HG02623 (cell line): ENCODE measurements around the gene MYO16.
"Not testable (repeated sequence)": the region's sequence is repeated elsewhere in the genome, so short reads cannot be mapped to it uniquely, and the experiment has no call there.

Experiments
- ATAC-seq: cut with Tn5 transposase; IDR thresholded peaks from one replicate; pipeline ENCODE4 v1.9.1; 2021; ENCODE audit warnings: moderate library complexity; ENCODE audit not compliant: unreplicated experiment

The MYO16 gene

DNA sequence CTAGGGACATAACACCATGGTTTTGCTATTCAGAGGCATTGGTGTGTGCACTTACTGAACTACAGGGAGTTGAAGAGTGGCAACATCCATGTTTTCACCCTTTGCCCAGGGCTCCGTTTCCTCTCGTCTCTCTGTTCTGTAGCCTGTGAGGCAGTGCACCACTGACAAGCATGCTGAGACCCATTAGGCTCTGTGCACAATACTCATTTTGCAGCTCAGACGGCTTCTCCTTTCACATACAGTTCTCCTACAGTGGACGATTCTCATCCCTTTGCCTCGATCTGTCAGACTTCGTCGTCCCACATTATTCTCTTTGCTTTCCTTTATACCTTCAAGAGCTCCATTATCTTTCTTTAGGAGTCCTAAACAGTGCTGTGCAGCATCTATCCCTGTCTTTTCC is 403.7 kb downstream of the MYO16 start:
- no peak for ATAC-seq

DNA sequence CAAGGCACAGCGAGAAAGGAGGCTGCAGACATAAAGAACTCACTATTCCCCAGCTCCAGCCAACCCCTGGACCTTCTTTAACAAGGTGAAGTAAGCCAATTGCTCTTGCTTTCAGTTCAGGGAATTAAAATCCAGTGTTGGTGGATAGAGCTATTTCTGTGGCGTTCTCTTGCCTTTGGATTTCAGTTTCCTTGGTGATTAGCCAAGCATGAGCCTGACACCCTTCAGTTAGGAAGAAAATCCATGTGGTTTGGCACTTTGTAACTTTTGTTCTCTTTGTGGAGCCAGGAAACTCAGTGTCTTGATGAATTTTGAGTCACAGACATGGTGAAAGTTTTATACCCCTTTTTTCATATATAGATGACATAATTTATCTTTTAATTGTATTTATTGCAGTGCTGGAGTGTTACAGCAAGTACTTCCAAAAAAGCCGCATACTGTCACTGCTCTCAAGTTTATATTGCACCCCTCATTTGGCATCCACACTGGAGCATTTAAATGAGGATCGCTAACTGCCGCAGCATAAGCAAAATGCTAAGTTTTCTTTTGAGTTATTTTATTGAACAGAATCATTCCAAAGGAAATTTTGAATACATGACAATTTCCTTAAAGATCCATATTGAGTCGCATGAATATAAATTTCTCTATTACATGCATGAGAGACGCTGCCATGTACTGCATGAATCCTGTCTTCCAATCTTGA is 406.8 kb downstream of the MYO16 start:
- no peak for ATAC-seq

DNA sequence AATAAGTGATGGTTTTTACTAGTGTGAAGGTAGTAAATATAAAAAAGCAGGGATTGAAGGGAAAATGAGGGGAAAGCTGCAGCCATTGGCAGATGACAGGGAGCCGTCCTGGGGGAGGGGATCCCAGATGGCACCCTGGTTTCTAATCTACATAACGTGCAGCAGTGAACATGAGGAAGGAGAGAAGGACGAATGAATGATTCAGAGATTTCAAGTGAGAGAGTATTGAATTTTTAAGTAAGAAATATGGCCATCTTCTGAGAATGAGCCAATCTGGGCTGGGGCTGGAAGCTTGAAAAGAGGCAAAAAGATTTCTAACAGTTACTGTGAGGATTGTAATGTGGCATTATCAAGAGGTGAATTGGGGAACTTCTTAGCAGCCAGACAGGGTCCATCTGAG is 414.2 kb downstream of the MYO16 start:
- ATAC-seq, result no peak

DNA sequence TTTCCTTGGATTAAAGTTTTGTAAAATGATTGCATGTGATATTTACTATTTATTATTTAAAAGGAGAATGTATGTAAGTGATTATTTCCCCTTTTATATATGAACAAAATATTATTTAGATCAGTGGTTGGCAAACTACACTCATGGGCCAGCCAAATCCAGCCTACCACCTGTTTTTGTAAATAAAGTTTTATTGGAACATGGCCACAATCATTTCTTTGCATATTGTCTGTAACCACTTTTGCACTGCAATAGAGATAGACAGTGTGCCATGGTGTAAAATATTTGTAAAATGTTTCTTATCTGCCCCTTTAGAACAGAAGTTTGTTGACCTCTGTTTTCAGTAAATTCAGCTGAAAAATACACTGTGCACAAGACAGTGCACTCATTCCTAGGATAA is 426.4 kb downstream of the MYO16 start:
- no peak for ATAC-seq

DNA sequence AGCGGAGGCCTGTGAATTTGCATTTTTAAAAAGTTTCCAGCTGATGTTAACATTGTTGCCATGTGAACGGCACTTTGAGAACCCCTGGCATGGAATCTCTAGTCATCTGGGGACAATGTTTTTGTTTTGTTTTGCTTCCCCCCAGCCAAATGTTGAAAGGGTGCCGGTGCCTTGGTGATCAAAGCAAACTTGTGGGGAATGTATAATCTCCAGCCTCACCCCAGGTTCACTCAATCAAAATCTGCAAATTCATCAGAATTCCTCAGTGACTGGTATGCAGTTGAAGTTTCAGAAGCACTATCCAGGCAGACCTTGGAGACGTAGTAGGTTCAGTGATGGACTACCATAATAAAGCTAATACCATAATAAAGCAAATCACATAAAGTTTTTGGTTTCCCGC is 428.7 kb downstream of the MYO16 start:
- ATAC-seq, result no peak

DNA sequence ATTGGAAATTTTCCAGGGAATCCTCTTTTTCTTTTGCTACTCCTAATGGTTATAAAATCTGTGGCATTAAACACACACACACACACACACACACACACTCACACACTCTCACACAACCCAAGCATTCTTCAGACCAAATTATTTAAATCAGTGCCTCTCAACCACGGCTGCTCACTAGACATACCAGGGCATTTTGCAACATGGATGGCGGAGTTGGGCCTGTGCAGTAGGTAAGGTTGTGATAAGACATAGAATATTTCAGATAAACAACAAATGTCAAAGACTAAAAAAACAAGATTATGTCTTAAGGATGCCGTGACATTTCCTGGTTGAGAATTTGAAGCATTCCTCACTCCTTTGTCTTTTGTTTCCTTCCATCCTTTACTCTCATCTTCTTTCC is 443.1 kb downstream of the MYO16 start:
- no peak for ATAC-seq

DNA sequence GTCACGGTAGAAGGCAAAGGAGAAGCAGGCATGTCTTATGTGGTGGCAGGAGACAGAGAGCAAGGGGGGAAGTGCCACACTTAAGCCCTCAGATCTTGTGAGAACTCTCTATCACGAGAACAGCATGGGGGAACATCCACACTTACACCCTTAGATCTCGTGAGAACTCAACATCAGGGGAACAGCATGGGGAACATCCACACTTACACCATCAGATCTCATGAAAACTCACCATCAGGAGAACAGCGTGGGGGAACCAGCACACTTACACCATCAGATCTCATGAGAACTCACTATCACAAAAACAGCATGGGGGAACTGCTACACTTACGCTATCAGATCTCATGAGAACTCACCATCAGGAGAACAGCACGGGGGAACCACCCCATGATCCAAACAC is 445.0 kb downstream of the MYO16 start:
- no peak for ATAC-seq

DNA sequence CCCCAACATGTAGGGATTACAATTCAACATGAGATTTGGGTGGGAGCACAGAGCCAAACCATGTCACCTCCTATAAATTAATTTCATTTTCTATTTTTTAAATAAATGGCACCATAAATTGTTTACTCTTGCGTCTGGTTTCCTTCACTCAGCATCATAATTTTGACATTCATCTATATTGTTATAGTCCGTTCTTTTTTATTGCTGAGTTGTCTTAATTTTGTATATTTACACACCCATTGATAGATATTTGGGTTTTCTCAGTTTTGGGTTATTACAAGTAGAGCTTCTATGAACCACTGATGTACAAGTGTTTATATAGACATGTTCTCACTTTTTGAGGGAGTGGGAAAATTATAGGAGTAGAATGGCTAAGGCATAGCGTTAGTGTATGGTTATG is 445.4 kb downstream of the MYO16 start:
- no peak for ATAC-seq

DNA sequence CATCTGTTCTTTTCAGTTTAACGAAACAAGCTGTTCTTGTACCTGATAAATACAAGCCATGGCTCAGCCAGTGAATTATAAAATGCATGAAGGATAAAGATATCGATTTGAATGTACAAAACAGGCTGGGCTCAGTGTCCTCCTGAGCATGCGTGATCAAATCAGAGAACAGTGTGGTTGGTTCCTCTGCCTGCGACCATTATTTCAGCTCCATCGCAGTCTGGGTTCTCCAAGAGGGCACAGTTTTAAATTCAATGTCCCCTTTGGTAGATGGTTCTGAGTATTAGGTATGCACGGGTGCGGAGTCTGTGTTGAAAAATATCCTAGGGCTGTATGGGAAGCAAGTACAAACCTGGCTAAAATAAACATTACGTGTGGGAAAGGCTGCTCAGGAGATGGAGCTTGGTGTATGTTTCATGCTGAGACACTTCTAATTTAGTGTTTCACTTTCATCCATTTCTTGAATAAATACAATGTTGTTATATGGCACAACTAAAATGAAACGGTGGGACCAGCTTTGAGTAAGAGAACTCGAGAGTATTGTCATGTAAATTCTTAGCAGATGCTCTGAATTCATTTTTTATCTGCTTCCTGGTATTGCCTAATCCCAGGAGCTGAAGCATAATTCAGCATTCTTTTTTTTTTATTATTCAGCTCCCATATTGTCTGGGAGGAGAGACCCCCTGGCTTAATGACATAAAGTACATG is 458.7 kb downstream of the MYO16 start:
- ATAC-seq, result no peak

DNA sequence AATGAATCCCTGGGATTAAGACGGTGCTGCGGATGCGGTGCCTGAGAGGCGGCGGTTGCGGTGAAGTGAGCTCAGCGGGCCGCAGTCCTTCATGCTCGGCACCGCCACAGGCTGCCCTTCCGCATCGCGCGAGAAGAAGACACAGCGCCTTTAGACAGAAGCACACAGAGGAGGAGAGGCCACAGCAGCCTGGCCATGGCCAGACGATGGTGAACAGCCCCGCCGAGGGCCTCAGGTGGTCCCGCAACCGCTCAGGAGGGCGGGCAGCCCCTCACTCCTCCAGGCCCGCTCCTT is 459.2 kb downstream of the MYO16 start:
- no peak for ATAC-seq

DNA sequence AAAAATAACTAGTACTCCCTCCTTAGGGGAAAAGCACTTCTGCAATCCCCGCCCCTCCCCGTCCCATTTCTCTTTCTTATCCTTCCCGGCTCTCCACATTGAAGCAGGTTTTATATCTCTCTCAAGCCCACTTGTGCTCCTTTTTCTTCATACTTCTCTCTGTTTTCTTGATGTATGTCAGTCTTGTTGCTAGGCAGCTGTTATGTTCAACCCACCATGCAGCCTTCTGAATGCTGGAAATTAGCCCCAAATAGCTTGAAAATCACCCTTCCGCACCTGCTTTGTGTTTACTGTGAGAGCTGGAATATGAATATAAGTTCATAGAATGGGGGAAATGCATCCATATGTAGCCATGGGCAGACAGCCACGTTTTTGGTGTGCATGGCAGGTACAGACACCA is 461.4 kb downstream of the MYO16 start:
- no peak for ATAC-seq

DNA sequence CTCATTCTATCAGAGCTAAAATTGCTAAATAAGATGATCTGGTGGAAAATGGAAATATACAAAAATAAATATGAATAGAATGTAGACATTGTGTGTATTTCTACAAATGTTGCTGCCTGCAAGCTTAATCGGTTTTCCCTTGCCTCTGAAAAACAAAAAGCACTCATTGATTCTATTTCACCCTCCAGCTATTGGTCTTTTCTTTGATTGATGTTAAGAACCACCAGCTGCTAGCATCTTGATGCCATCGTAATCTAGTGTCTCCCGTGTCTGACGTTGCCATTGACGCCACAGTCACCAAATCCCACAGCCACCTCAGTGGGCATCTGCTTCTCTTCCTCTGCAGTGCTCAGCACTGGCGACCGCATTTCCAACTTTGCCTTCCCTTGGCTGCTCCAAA is 461.8 kb downstream of the MYO16 start:
- ATAC-seq, result no peak

DNA sequence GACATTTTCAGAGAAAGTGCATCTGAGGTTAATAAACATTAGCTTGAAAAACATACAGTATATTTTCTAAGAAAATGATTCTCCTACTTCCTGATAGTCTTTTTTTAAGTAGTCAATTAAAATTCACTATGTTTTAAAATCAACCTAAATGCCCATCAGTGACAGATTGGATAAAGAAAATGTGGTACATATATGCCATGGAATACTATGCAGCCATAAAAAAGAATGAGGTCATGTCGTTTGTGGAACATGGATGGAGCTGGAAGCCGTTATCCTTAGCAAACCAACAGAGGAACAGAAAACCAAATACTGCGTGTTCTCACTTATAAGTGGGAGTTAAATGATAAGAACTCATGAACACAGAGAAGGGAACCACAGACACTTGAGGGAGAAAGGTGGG is 462.8 kb downstream of the MYO16 start:
- ATAC-seq, result not testable (repeated sequence)

DNA sequence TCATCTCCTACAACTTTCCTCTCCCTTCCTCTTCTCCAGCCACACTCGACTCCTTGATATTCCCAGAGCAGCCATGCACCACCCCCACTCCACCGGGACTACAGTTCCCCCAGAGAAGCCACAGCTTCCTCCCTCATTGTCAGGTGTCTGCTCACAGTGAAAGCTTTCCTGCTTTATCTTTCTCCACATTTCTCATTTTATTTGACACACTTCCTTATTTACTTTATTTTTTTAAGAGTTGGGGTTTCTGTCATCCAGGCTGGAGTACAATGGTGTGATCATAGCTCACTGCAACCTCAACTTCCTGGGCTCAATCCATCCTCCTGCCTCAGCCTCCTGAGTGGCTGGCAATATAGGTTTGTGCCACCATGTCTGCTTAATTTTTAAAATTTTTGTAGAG is 464.6 kb downstream of the MYO16 start:
- ATAC-seq, result no peak

DNA sequence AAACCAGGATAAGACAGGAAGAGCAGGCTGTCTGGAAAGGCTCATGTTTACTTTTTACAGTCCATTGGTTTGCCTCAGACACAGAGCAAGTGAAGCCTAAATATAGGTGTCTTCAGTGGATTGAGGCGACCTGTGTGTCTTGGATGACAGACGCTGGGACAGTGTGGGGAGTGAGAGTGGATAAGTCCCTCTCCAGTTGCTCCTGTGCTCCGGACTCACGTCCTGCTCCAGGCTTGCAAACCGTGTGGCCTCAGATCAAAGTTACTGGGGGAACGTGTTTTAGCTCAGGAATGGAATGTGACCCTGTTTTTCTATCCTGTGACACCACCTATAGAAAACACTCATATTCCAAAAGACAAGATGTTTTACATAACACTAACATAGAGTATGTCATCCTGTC is 465.7 kb downstream of the MYO16 start:
- ATAC-seq, result no peak

DNA sequence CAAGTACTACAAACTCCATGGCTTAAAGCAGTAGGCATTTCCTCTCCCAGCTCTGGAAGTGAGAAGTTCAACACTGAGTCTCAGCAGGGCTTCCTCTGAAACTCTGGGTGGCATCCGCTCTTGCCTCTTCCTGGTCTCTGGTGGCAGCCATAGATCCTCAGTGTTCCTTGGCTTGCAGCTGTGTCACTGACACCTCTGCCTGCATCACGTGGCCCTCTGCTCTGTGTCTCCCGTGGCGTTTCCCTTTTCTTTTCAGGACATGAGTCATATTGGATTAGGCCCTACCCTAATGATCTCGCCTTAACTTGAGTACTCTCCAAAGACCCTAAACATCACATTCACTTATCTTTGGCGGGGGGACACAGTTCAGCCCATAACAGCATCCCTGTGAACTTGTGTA is 466.7 kb downstream of the MYO16 start:
- no peak for ATAC-seq

DNA sequence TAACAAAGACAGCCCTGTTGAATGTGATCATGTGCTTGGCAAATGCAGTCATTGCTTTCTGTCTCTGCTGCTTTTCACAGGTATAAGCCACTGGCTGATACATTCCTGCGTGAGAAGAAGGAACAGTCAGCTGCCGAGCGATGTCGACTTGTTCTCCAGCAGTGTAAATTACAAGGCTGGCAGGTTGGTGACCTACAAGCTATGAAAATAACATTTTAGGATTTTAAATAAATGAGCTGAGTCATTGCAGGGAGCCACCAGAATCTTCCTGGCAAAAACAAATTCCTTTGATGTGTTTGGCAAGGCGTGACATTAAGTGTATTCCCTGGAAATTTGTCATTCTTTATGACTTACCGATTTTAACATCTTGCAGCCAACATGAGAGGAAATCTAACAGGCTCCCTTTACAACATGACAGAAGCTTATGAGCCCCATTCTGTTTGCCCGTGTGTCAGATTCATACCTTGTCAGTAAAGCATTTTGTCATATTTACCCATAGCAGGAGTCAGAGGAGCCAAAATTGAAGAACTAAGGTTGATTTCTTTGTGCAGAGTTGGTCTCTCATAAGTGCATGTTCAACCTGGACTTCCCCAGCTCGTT is 471.4 kb downstream of the MYO16 start:
- ATAC-seq, result no peak

DNA sequence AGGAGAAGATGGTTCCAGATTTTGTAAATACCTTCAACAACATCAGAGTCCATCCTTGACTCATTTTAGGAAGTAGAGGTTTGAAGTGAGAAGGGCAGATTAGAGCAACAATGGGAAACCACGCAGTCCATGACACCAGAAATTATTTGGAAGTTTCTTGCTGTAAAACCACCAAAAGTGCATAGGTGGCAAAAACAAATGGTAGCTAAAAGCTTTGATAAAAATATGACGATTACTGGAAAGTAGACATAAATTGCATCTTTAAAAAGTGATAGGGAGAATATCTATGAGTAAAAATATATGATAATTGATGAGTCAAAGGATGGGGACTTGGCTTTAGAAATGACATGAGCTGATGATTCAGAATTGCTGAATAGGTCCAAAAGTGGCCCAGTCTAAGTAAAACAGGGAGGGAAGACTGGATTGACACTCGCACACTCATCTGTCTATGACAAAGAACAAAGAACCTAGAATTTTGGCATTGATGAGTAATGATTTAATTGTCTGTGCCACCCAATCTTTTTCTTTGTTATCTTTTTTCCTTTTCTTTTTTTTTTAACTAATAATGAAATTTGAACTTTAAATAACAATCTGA is 472.2 kb downstream of the MYO16 start:
- ATAC-seq, result no peak

DNA sequence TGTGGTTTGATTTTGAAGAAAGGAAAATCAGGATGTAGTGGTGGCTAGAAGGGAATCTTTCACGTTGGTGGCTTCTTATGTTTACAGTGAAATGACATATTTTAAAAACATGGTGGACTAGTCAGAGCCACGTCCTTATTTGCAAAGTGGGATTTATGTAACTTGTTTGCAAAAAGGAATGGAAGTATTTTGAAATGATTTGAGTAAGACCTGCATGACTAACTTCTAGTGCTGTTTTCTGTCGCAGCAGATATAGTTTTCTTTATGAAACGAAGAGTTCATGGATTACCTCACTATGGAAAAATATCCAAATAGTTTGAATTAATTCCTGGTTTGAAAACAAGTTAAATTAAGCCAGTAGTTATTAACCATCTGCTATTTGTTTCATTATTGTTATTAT is 476.5 kb downstream of the MYO16 start:
- no peak for ATAC-seq

DNA sequence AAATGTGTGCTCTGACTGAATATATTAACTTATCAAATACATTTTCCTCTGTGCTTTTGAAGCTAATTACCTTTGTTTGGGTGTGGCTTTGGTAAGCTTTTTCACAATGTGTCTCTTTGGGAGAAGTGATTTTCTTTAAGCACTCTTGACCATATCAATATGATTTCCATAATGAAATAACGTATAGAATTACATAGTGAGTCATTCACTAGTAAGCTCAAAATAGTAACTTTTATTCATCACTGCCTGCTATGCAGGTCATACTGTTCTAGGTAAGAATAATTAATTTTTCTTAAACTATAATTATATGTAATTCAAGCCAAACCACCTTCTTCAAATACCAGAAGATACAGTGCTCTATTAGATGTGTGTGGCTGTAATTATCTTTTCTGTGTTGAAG is 480.7 kb downstream of the MYO16 start:
- no peak for ATAC-seq

DNA sequence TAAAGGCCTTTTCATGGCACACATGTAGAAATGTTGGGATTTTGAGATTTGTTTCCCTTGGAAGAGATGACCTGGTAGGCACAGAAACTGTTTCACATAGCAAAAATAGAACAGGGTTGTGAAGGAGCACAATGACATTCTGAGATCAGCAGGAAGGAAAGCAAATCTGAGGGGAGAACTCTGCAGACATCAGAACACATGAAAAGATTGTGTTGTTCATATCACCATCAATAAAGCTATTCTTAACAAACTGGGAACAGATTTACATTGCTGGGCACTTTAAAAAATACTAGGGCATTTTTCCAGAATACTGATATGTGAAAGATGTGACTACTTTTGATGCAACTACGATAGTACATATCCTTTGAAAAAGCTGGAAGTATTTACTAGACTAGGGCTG is 481.7 kb downstream of the MYO16 start:
- no peak for ATAC-seq

DNA sequence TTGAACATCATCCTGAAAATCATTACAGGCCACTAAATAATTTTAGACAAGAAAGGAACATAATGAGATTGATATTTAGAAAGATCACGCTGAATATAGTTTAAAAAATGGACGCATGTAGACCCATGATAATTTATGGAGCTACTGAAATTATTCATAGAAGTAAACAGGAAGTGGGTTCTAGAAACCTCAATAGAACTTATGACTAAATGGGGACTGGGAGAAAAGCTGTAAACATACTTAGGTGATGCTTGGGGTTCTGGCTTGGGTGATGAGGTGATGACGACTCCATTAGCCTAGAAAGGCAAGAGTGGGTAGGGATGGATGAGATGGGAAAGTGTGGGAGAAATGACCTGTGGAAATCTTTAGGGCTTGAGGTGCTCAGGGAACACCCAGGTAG is 484.0 kb downstream of the MYO16 start:
- peak; percentile 51 for ATAC-seq
